Activated naive CD8-positive, alpha-beta T cell (primary cell): ENCODE measurements around the gene MBOAT2.

Experiments used
- H3K27ac Mint-ChIP-seq: one replicate; pipeline ENCODE4 v1.8.0; 2021; ENCODE audit warnings: mixed read lengths
- H3K27me3 Mint-ChIP-seq: one replicate; pipeline ENCODE4 v1.8.0; 2021; ENCODE audit warnings: mixed read lengths
- H3K36me3 Mint-ChIP-seq: one replicate; pipeline ENCODE4 v1.8.0; 2021; ENCODE audit warnings: mixed read lengths
- H3K4me1 Mint-ChIP-seq: one replicate; pipeline ENCODE4 v1.8.0; 2021; ENCODE audit warnings: low read depth, mixed read lengths
- H3K4me3 Mint-ChIP-seq: one replicate; pipeline ENCODE4 v1.8.0; 2021; ENCODE audit warnings: mild to moderate bottlenecking, mixed read lengths
- H3K9me3 Mint-ChIP-seq: one replicate; pipeline ENCODE4 v1.8.0; 2021; ENCODE audit warnings: low read depth, mixed read lengths

MBOAT2 gene

DNA sequence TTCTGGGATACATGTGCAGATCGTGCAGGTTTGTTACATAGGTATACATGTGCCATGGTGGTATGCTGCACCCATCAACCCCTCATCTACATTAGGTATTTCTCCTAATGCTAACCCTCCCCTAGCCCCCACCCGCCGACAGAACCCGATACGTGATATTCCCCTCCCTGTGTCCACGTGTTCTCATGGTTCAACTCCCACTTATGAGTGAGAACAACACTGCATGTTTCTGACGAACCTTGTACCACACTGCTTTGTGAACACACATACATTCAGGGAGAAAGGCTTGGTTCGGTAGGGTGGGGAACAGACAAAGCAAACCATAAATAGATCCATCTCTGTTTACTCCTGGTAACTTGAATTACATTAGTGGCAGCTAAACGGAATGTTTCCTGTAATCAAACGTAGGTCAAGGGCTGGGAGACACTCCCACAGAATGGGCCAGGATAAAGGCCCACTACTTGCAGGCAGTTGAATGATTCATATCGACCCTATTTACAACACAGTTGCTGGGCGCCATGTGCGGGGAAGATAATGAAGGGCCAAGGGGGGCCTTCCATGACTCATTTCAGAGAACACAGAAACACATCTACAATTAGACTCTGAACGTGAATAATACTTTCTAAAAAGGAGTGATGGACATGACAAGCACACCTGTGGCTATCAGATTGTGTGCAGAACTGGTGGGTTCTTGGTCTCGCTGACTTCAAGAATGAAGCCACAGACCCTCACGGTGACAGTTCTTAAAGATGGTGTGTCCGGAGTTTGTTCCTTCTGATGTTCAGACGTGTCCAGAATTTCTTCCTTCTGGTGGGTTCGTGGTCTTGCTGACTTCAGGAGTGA lies 109.3 kb downstream of the MBOAT2 start:
- Mint-ChIP-seq H3K27ac (no peak overlapping the region), H3K4me3 (no peak overlapping the region), H3K36me3 (no peaks in the 10 kb centered on the region), H3K27me3 (no peaks in the 10 kb centered on the region), H3K9me3 (peaks cover 3% of the 10 kb centered on the region), H3K4me1 (no peaks in the 10 kb centered on the region)

DNA sequence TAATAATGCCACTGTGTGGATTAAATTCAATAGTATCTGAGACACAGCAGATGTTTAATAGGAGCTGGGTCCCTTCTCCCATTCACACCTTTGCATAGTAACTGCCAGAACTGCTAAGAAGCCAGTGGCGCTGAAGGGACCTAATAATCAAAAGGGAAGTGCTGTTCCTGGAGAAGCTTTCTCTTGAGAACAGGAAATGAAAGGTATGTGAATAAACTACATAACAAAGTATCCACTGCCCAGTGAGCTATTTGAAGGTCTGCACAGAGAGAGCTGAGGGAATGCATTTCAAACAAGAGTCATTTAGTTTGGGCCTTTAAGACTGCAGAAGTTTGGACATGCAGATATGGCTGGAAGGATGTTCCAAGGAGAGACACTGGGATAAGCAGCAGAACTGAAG lies 110.0 kb downstream of the MBOAT2 start:
- no peak overlapping the region for H3K27ac Mint-ChIP-seq
- H3K27me3 Mint-ChIP-seq: no peaks in the 10 kb centered on the region
- no peaks in the 10 kb centered on the region for H3K4me1 Mint-ChIP-seq
- H3K9me3 Mint-ChIP-seq: peaks cover 3% of the 10 kb centered on the region
- H3K4me3 Mint-ChIP-seq: no peak overlapping the region
- no peaks in the 10 kb centered on the region for H3K36me3 Mint-ChIP-seq

DNA sequence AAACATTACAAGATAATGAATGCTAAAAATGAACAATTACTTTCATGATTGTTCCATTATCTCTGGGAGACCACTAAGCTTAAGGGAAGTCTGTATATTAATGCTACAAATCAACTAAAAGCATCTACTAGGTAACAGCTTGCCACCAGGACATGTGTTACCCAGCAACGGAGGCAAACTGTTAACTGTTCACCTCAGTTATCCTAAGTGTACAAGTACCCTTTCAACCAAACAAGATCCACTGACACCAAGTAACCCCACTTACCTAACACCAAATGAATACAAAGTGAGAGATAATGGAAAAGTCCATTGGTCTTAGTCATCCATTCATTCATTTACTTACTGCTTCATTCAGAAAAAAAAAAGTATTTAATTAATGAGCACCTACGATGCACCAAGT lies 111.4 kb downstream of the MBOAT2 start:
- H3K27me3 Mint-ChIP-seq: no peaks in the 10 kb centered on the region
- H3K4me3 Mint-ChIP-seq: no peak overlapping the region
- H3K9me3 Mint-ChIP-seq: peaks cover 3% of the 10 kb centered on the region
- H3K4me1 Mint-ChIP-seq: no peaks in the 10 kb centered on the region
- no peaks in the 10 kb centered on the region for H3K36me3 Mint-ChIP-seq
- H3K27ac Mint-ChIP-seq: no peak overlapping the region

DNA sequence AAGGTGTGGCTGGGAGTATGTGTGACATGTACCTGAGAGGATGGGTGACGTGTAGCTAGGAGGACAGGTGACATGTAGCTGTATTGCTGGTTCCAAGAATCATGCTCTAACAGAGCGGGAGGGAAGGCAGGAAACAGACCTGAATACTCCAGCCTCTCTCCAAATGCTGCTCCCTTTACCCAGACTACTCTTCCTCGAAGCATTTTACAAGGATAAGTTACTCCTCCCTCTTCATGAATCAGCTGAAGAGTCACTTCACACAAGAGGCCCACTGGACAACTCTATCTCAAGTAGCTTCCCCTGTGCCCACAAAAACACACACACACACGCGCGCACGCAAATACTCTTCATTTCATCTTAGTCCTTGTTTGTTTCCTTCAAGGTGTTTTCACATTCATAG lies 113.5 kb downstream of the MBOAT2 start:
- no peaks in the 10 kb centered on the region for H3K27me3 Mint-ChIP-seq
- no peak overlapping the region for H3K4me3 Mint-ChIP-seq
- no peaks in the 10 kb centered on the region for H3K4me1 Mint-ChIP-seq
- no peaks in the 10 kb centered on the region for H3K9me3 Mint-ChIP-seq
- H3K27ac Mint-ChIP-seq: no peak overlapping the region
- no peaks in the 10 kb centered on the region for H3K36me3 Mint-ChIP-seq

DNA sequence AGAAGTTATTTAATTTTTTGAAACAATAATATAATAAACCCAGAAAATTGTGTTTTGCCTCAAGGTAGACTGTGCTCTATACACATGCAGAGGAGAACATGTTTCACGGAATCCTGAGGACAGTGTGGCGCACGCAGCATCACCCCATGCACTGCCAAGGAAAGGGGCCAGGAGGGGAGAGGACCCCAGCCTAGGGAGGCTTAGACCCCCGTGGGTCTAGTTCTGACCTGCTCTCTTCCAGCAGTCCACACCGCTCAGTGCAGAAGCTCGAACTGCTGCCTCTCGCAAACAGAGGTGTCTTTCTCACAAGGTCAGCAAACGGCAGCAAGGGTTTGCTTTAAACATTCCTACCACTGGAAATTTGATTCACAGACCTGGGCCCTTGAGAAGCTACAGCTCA lies 114.5 kb downstream of the MBOAT2 start:
- Mint-ChIP-seq H3K27ac (no peak overlapping the region), H3K4me3 (no peak overlapping the region), H3K27me3 (no peaks in the 10 kb centered on the region), H3K4me1 (no peaks in the 10 kb centered on the region), H3K36me3 (no peaks in the 10 kb centered on the region), H3K9me3 (no peaks in the 10 kb centered on the region)

DNA sequence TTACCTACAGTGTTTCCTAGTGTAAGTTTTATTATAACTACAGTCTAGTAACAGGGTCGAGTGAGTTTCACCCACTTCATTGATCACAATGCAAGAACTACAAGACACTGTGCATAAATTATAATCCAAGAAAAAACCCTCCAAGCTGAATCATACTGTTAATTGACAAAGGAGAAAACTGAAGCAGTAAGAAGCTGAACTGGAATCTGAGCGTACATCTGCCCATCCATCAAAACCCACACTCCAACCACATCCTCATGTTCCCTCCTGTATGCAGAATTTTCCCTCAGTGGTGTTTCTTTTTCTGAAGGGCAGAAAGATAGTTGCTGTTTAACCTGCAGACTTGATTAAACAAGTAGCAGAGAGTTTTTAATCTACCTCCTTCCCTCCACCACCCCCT lies 116.6 kb downstream of the MBOAT2 start:
- H3K9me3 Mint-ChIP-seq: no peaks in the 10 kb centered on the region
- no peaks in the 10 kb centered on the region for H3K27me3 Mint-ChIP-seq
- H3K27ac Mint-ChIP-seq: no peak overlapping the region
- H3K4me3 Mint-ChIP-seq: no peak overlapping the region
- no peaks in the 10 kb centered on the region for H3K36me3 Mint-ChIP-seq
- no peaks in the 10 kb centered on the region for H3K4me1 Mint-ChIP-seq

DNA sequence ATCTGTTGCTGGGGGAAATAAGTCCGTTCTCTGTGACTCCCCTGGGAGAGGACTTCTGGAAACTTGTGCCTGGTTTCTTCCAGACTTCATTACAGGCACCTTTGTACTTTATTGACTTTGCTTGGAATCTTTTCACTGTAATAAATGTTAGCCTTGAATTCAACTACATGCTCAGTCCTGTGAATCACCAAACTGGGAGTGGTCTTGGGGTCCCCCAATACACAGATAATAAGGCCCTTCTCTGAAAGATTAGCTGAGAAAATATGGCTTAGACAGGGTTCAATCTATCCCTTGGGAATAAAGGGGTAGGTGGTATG lies 117.3 kb downstream of the MBOAT2 start:
- H3K9me3 Mint-ChIP-seq: no peaks in the 10 kb centered on the region
- H3K27me3 Mint-ChIP-seq: no peaks in the 10 kb centered on the region
- no peaks in the 10 kb centered on the region for H3K36me3 Mint-ChIP-seq
- H3K4me1 Mint-ChIP-seq: no peaks in the 10 kb centered on the region
- no peak overlapping the region for H3K4me3 Mint-ChIP-seq
- H3K27ac Mint-ChIP-seq: no peak overlapping the region

DNA sequence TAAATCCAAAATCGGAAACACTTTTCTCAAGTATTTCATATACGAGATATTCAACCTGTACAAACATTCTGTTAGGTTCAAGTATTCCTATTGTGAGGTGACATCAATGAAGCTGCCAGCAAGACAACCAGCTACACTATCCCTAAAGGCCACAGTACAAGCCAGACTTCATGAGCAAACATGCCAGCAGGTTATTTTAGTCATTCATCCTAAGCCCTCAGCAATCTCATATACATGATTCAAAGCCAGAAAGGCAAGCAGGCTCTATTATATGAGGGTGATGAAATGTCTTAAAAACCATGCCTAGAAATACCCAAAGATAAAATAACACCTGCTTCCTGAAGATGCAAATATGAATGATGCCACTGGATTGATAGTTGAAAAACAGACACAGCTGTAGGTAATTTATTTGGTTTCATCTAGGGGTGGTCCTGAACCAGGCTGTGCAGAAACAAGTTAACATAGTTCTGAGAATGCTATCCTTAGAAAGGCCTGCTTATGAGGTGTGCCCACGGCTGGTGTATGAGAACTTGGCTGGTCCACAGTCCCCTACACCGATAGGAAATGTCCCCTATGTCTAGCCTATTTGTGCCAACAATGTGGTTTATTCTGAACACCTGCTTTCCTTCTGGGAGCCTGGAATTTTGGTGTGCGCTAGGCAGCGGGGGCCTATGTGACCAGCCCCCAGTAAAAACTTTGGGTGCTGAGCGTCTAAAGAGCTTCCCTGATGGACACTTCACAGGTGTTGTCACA lies 117.9 kb downstream of the MBOAT2 start:
- no peaks in the 10 kb centered on the region for H3K27me3 Mint-ChIP-seq
- no peaks in the 10 kb centered on the region for H3K36me3 Mint-ChIP-seq
- H3K4me3 Mint-ChIP-seq: no peak overlapping the region
- no peak overlapping the region for H3K27ac Mint-ChIP-seq
- H3K4me1 Mint-ChIP-seq: no peaks in the 10 kb centered on the region
- H3K9me3 Mint-ChIP-seq: no peaks in the 10 kb centered on the region

DNA sequence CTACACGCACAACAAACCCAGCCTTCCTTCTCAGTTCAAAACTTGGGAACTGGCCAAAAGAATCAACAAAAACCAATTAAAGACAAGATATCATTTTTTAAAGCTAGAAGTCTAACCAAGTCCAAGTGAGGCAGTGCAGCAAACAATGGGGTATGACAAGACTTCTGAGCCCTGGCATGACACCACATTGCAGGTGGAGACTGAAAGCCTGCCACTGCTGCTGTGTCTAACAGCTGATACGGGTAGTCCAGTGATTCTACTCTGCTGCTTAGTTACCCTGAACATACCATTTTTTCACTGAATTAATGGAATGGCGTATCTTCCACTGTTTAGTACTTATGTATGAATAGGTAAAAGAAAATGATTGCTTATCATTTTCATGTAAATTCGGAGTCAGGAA lies 118.7 kb downstream of the MBOAT2 start:
- Mint-ChIP-seq H3K27ac (no peak overlapping the region), H3K36me3 (no peaks in the 10 kb centered on the region), H3K4me3 (no peak overlapping the region), H3K4me1 (no peaks in the 10 kb centered on the region), H3K27me3 (no peaks in the 10 kb centered on the region), H3K9me3 (no peaks in the 10 kb centered on the region)

DNA sequence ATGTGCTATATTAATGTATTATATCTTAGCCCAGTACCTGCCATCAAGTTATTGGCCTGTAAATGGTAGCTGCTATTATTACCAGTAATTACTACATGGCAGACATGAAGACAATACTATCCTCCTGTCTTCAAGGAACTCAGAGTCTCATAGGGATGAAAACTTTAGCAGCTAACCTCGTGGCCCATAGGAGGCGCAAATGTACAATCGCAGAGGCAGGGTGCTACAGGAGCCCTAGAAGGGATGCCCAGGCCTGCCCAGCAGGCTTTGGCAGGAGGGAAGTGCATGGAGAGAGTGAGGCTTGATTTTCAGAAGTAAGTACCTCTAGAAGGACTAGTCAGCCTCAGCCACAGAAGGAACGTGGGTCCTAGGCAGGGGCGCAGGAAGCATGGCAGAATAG lies 121.4 kb downstream of the MBOAT2 start:
- Mint-ChIP-seq H3K36me3 (no peaks in the 10 kb centered on the region), H3K27me3 (peaks cover 2% of the 10 kb centered on the region), H3K27ac (no peak overlapping the region), H3K4me3 (no peak overlapping the region), H3K4me1 (no peaks in the 10 kb centered on the region), H3K9me3 (no peaks in the 10 kb centered on the region)

DNA sequence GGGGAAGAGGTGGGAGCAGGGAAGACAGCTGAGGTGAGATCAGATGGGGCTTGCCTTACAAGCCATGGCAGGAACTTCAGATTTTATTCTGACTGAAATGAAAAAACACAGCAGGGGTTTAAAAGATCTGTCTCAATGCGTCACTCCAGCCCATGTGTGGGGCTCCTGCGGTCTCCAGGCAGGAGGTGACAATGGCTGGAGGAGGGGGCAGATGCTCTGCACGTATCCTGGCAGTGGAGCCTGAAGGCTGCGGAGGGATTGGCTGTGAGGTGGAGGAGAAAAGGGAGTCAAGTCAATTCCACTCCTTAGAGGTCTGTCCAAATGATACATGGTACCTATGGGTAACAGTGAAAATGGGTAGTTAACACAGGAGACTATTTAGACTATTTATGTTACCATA lies 125.6 kb downstream of the MBOAT2 start:
- Mint-ChIP-seq H3K36me3 (no peaks in the 10 kb centered on the region), H3K4me3 (no peak overlapping the region), H3K9me3 (no peaks in the 10 kb centered on the region), H3K27ac (no peak overlapping the region), H3K4me1 (no peaks in the 10 kb centered on the region), H3K27me3 (peaks cover 2% of the 10 kb centered on the region)

DNA sequence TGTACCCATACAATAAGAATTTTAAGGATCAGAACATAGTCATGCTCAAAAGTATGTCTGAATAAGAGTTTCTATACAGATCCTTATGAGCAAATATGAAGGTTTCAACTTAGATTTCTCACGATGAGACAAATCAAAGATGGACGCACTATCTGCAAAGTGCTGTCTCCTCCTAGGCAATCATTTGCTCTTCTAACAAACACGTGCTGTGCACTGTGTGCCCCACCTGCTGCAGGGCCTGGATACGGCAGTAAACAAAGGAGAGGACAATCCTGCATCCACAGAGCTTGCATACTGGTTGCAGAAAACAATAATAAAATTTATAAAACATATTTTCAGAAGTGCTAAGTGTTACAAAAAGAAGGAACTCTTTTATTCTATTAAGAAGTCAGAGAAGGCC lies 126.2 kb downstream of the MBOAT2 start:
- H3K4me1 Mint-ChIP-seq: no peaks in the 10 kb centered on the region
- H3K27me3 Mint-ChIP-seq: peaks cover 2% of the 10 kb centered on the region
- H3K36me3 Mint-ChIP-seq: no peaks in the 10 kb centered on the region
- H3K9me3 Mint-ChIP-seq: no peaks in the 10 kb centered on the region
- H3K27ac Mint-ChIP-seq: no peak overlapping the region
- no peak overlapping the region for H3K4me3 Mint-ChIP-seq

DNA sequence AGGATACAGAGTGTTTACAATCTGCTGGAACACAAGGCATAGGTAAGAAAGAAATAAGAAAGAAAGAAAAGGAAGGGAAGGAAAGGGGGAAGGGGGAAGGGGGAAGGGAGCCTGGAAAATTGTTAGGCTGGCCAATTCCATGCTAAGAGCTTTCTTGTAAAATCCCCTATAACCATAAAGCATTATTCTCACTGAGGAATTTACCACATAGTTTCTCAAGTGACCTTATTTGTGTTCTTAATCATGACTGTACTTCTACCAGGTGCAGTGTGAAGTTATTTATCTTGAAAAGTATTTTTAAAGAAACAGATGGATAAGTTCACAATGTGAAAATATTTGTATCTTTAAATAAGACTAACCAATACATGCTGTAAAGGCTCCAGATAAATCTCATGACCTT lies 126.9 kb downstream of the MBOAT2 start:
- H3K4me3 Mint-ChIP-seq: no peak overlapping the region
- peaks cover 2% of the 10 kb centered on the region for H3K27me3 Mint-ChIP-seq
- no peaks in the 10 kb centered on the region for H3K9me3 Mint-ChIP-seq
- no peaks in the 10 kb centered on the region for H3K36me3 Mint-ChIP-seq
- H3K27ac Mint-ChIP-seq: no peak overlapping the region
- no peaks in the 10 kb centered on the region for H3K4me1 Mint-ChIP-seq

DNA sequence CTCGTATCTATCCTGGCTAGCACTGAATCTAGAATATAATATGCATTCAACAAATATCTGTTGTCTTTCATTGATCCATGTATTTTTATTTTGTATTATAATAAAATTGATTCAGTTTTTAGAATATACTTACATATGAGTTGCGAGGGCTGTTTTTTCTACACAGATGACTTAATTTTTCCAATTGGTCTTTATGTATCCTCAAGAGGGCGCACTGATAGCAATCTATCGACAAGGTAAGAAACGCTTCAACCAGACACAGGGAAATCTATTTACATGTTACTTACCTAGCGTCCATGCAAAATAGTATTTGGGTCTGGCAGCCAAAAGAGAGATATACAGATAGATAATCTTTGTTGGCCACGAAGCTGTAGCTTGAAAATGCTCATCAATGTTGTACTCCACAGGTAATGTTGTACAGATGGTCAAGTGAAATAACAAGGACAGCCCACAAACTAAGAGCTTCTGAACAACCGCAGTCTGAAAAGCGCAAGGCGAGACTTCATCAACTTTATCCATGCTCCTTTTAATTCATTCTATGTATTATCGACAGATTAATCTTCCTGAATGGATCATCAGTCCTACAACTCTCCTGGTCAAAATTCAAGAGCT lies 130.6 kb downstream of the MBOAT2 start:
- Mint-ChIP-seq H3K27me3 (no peaks in the 10 kb centered on the region), H3K36me3 (no peaks in the 10 kb centered on the region), H3K4me1 (no peaks in the 10 kb centered on the region), H3K9me3 (no peaks in the 10 kb centered on the region), H3K4me3 (no peak overlapping the region), H3K27ac (no peak overlapping the region)

DNA sequence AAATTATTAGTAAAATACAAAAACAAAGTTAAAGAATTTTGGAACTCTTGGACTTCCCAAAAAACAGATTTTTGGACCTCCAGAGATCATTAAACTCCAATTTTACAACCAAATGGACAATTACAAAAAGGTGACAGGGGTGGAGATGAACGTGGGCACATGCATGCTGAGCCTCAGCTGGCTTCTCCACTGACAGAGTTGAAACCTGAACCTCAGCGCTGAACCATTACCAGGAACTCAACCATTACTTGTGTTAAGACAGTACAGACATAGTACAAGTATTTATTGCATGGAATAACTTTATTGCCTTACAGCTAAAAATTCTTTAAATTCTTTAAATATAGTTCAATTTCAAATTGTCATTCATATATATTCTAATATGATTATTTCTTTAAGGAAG lies 133.0 kb downstream of the MBOAT2 start:
- H3K27ac Mint-ChIP-seq: no peak overlapping the region
- no peaks in the 10 kb centered on the region for H3K36me3 Mint-ChIP-seq
- no peaks in the 10 kb centered on the region for H3K27me3 Mint-ChIP-seq
- H3K4me3 Mint-ChIP-seq: no peak overlapping the region
- no peaks in the 10 kb centered on the region for H3K4me1 Mint-ChIP-seq
- H3K9me3 Mint-ChIP-seq: no peaks in the 10 kb centered on the region
